GM19324 (cell line): Measurements from ENCODE around the gene ANKRD9.
"Not testable (repeated sequence)": the region's sequence is repeated elsewhere in the genome, so short reads cannot be mapped to it uniquely, and the experiment has no call there.

Experiments
- ATAC-seq: cut with Tn5 transposase; IDR thresholded peaks from one replicate; pipeline ENCODE4 v1.9.1; 2021; ENCODE audit warnings: mild to moderate bottlenecking, moderate library complexity; ENCODE audit not compliant: unreplicated experiment, low FRiP score

The ANKRD9 gene, protein sequence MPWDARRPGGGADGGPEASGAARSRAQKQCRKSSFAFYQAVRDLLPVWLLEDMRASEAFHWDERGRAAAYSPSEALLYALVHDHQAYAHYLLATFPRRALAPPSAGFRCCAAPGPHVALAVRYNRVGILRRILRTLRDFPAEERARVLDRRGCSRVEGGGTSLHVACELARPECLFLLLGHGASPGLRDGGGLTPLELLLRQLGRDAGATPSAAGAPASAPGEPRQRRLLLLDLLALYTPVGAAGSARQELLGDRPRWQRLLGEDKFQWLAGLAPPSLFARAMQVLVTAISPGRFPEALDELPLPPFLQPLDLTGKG

DNA sequence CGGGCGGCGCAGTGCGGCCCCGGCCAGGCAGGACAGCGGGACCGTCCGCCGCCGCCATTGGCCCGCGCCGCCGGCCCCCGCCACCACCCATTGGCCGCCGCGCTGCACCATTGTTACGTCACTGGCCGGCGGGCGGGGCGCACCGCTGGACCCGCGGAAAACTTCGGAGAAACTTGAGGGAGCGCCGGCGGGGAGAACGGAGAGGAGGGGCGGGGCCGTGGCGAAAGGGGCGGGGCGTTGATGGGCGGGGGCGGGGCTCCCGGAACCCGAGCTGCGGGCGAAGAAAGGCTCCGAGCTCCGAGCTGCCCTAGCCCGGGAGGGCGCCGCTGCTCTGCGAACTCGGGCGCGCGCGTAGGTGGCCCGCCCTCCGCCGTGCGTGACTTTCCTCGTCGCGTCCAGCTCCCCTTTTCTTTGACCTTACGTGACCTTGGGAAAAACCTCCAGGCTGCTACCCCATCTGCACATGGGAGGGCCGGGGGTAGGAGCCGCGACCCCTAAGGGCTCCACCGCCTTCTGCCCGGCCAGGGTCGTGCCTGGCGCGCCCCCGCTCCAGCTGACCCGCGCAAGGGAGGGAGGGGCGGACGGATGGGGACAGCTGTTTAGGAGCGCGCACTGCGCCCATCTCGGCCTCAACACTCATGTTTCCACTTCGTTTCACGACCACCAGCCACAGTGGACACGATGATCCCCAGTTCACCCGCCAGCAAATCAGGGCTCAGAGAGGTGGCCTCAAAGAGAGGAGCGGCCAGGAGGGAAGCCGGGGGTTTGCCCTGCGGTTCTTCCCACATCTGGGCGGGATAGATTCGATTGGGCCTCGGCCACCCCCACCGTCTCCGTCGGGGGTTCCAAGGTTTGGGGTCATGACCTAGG lies at the start of gene ANKRD9:
ANKRD9 (minus strand) TSS at position 31 of the 870 bp plus-strand sequence. CDS start 1,887 bp downstream, outside the sequence.
- ATAC-seq = peak; percentile 81

DNA sequence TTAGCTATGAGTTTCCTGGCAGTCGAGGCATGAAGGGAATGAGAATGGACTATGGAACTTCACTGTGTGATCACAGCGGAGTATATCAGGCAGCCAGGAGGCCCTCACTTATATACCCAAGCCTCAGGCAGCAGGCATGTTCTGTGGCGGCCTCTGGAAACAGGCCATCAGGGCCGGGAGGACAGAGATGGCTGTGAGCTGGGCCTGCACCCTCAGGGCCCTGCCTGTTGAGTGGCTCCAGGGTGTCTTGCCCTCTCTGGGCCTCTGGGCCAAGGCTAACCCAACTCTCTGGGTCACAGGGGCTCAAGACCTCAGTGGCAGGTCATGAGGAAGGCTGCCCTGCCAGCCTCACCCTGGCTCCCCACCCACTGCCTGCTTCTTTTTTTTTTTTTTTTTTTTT lies 49.0 kb upstream of the ANKRD9 start:
- ATAC-seq = no peak

- ATAC-seq = no peak
These were observed 48.1 kb upstream of the ANKRD9 start for GRCh38 chr14:102557434-102558226.

- no peak for ATAC-seq
These were observed 46.6 kb upstream of the ANKRD9 start for GRCh38 chr14:102556098-102556677.

DNA sequence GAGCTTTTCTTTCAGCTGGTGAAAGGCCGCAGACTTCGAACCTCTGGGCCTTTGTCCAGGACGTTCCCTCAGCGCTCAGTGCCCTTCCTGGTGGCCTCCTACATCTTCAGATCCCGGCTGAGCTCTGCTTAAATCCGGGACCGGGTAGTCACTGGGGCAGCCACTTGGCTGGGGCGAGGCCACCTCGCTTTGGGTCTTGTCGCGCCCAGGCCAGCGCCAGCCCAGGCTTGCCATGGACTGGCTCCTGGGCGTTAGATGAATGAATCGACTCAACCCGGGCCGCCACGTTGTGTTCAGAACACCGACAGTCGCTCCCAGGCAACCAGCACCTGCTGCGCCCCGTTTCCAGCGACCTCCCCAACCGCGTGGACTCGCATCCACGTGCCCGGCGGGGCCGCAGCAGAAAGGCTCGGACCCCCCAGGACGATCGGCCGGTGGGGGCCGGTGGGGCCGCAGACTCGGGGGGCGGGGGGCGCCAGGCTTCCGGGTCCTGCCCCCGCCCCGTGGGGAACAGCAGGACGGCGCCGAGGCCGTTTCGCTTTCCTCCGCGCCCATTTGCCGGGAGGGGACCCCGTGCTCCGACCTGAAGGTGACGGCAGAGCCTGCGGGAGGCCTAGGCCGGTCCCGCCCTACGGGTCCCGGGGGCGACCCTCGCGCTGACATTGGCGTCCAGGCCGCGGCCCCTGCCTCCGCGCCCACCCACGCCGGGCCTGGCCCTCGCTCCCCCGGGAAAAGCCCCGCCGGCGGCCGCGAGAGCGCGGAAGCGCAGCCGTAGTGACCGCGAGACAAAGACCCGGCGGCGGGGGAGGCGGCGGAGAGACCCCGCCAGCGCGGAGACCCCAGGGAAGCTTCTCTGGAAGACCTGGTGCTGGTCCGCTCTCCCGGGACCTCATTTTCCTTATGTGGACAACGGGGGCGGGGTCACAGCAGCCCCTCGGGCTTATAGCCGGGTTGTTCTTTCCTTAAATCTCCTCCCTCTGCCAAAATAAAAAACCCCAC lies 45.5 kb upstream of the ANKRD9 start:
- no peak for ATAC-seq

DNA sequence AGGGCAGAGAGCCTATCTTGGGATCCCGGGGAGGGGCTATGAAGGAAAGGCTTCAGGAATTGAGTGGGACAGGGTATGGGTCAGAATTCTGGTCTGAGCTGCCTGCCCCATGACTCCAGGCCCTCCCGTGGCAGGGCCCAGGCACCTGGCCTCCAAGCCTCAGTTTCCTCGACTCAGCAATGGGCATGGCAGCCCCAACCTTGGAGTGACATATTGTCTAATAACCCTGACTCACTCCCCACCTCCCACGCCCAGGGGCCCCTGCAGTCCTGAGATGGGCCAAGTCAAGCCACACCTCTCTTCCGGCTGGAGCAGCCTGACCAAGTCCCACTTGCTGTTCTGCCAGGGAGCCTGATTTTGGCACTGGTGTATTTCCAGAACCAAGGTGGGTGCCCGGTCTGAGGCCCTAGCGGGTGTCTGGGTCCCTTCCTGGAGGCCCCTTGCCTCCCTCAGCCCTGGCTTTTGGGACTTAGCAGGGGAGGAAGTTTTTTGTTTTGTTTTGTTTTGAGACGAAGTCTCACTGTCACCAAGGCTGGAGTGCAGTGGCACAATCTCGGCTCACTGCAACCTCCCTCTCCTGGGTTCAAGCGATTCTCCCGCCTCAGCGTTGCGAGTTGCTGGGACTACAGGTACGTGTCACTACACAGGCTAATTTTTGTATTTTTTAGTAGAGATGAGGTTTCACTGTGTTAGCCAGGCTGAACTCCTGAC lies 42.6 kb upstream of the ANKRD9 start:
- ATAC-seq = no peak

GRCh38 chr14:102550927-102551401 lies 41.4 kb upstream of the ANKRD9 start:
- ATAC-seq = not testable (repeated sequence)

DNA sequence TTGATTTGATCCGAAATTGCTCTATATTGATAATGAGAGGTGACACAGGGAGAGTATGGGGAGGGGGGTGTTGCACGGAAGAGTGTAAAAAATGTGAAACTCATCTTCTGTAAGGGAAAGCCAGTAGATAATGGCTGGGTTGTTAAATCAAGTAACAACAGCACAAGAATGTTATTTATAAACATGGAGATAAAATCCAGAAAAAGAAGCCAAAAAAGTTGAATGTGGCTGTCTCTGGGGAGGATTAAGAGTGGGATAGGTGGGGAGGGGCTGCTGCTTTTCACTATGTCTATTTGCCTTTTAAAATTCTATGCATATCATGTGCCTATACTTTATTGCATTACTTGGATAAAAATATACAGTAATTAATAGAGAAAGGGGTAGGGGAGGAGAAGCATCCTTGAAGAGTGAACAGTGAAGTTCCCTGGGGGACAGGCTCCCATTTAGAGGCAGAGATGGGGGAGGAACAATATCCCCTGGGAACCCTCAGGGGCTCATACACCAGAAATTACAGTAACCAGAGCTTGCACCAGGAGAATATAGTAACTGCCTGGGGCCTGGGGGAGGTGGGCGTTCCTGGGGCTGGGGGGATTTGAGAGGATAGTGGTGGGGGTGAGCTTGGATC lies 39.2 kb upstream of the ANKRD9 start:
- ATAC-seq = no peak

DNA sequence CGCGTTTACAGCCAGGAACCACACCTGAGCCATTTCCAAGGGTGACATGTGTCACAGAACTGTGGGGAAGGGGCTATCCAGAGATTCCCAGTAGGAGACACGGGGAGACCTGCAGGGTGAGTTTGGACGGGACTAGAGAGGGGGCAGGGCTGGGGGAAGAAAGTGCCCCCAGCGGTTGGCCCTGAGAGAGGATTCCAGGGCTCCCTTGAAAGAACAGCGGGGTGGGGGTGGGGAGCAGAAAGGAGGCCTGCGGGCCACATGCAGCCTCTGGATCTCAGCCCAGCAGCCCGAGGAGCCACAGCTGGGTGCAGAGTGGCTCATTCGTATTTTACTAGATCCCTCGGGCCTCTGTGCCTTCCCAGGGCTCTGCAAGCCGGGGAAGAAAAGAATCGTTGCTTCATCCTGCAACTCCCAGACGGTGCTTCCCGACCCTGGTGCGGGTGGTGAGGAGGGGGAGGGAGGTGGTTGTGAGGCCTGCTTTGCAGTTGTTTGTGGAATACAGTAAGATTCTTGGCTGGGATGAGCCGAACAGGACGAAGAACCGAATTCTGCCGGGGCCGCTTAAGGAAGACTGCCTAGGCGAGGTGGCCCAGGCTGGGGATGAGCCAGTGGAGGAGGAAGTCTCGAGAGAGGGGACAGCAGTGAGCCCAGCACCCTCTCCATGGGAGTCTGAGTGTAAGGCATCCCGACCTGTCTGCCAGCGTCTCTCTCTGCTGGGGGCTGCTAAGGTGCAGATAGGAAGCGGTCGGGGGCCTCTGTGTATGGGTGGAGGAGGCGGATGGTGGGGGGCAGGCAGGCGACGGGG lies 36.1 kb upstream of the ANKRD9 start:
- ATAC-seq = no peak

- no peak for ATAC-seq
These were observed 35.3 kb upstream of the ANKRD9 start for GRCh38 chr14:102544747-102545460.

GRCh38 chr14:102544046-102544746 lies 34.6 kb upstream of the ANKRD9 start:
- no peak for ATAC-seq

GRCh38 chr14:102541771-102542170 lies 32.2 kb upstream of the ANKRD9 start:
- ATAC-seq = no peak

GRCh38 chr14:102541029-102541491 lies 31.5 kb upstream of the ANKRD9 start:
- not testable (repeated sequence) for ATAC-seq

GRCh38 chr14:102540315-102541028 lies 30.9 kb upstream of the ANKRD9 start:
- no peak for ATAC-seq
